ENCODE data around the gene NLRP6.
"Not testable (repeated sequence)": the region's sequence is repeated elsewhere in the genome, so short reads cannot be mapped to it uniquely, and the experiment has no call there.

NLRP6 gene

GRCh38 chr11:326842-327580 is 48.8 kb downstream of the NLRP6 start:
- no peak for DNase-seq

- DNase-seq, result no peak
These were observed 49.3 kb downstream of the NLRP6 start for GRCh38 chr11:327581-327923.

GRCh38 chr11:328012-328411 is 49.8 kb downstream of the NLRP6 start:
- DNase-seq, result no peak

- DNase-seq, result not testable (repeated sequence)
These were observed 50.4 kb downstream of the NLRP6 start for GRCh38 chr11:328516-329100.

- no peak for DNase-seq
These were observed 51.7 kb downstream of the NLRP6 start for GRCh38 chr11:329886-330253.

GRCh38 chr11:330307-330693 is 52.1 kb downstream of the NLRP6 start:
- no peak for DNase-seq

GRCh38 chr11:330694-331357 is 52.6 kb downstream of the NLRP6 start:
- DNase-seq, result no peak

- DNase-seq, result no peak
These were observed 53.3 kb downstream of the NLRP6 start for GRCh38 chr11:331358-332060.

GRCh38 chr11:332651-333480 is 54.7 kb downstream of the NLRP6 start:
- DNase-seq, result no peak

GRCh38 chr11:333616-334263 is 55.5 kb downstream of the NLRP6 start:
- DNase-seq, result not testable (repeated sequence)

- peak; percentile 39 for DNase-seq
These were observed 56.2 kb downstream of the NLRP6 start for GRCh38 chr11:334264-334994.

Measured in NCI-H1436 (cell line).